HUES6 (cell line): ENCODE data around the gene ITGA11.
A peak's percentile ranks its signal among the peaks of the same experiment; 100 is the strongest.

Experiments
- H3K27ac ChIP-seq: 2 replicates; pipeline ENCODE4 v1.7.0; 2013; ENCODE audit warnings: low read depth, mild to moderate bottlenecking, low read length, inconsistent platforms
- H3K27me3 ChIP-seq: 2 replicates; pipeline ENCODE4 v1.6.1; 2013; ENCODE audit warnings: low read length; ENCODE audit not compliant: control insufficient read depth, insufficient read depth
- H3K36me3 ChIP-seq: 2 replicates; pipeline ENCODE4 v1.6.1; 2013; ENCODE audit warnings: low read length; ENCODE audit not compliant: control insufficient read depth, insufficient read depth
- H3K4me1 ChIP-seq: 2 replicates; pipeline ENCODE4 v1.6.1; 2013; ENCODE audit warnings: low read length; ENCODE audit not compliant: control insufficient read depth, insufficient read depth
- H3K4me3 ChIP-seq: 2 replicates; pipeline ENCODE4 v1.5.1; 2013; ENCODE audit warnings: low read depth, low read length
- H3K9ac ChIP-seq: one replicate; pipeline ENCODE4 v1.6.1; 2013; ENCODE audit warnings: mild to moderate bottlenecking, low read length
- H3K9me3 ChIP-seq: 2 replicates; pipeline ENCODE4 v1.6.1; 2013; ENCODE audit warnings: low read depth, low read length; ENCODE audit not compliant: control insufficient read depth, insufficient read depth

The ITGA11 gene

DNA sequence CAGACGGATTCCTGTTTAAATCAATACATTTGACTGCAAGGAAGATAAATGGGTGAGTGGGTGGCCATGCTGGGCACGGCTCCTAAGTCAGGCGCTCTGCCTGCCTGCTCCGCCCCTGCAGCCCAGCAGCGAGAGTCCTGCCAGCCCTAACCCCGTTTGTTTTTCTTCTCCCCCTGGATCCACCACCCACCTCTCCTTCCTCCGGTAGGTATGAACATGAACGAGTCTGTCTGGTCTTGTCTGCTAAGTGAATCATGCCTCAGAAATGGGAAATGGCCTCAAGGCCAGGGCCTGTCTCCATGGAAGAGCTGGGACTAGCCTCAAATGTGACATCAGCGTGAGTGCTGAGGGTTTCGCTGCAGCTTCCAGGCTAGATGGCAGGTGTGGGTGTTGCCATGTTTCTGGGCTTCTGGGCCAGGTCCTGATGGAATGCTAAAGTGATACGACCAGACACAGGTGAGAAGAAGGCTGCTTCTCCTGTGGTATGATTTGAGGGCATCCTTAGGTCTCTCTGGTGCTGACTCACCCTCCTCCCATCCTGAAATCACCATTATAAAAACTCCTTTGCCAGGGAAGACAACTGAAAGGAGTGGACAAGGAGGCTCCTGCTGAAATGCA, 160.0 kb downstream of the ITGA11 start:
- H3K27me3 ChIP-seq = no peaks in the 10 kb centered on the region
- no peaks in the 10 kb centered on the region for H3K9me3 ChIP-seq
- H3K4me3 ChIP-seq = no peak overlapping the region
- peaks cover 23% of the 10 kb centered on the region for H3K4me1 ChIP-seq
- H3K36me3 ChIP-seq = no peaks in the 10 kb centered on the region
- H3K9ac ChIP-seq = peak overlapping the region; percentile 2
- no peak overlapping the region for H3K27ac ChIP-seq

GRCh38 chr15:68268405-68268804, 163.6 kb downstream of the ITGA11 start:
- Histone ChIP-seq H3K27ac (no peak overlapping the region), H3K9me3 (no peaks in the 10 kb centered on the region), H3K27me3 (no peaks in the 10 kb centered on the region), H3K36me3 (no peaks in the 10 kb centered on the region), H3K4me1 (peaks cover 41% of the 10 kb centered on the region), H3K4me3 (no peak overlapping the region), H3K9ac (no peak overlapping the region)

DNA sequence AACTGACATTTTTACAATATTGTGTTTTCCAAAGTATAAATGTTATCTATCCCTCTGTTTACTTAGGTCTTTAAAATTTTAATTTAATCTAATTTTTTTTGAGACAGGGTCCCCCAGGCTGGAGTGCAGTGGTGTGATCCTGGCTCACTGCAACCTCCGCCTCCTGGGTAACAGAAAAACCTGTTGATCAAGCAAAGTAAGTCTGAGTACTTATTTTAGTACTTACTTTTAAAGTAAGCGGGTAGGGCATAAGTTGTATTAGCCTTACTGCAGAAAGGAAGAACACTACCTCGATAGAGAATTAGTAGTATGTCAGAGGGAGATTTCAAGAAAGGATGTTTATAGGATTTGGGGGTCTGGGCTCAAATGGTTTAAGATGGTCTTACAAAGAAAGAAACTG, 166.3 kb downstream of the ITGA11 start:
- no peak overlapping the region for H3K9ac ChIP-seq
- H3K27ac ChIP-seq = no peak overlapping the region

GRCh38 chr15:68265081-68265480, 166.9 kb downstream of the ITGA11 start:
- Histone ChIP-seq H3K36me3 (no peaks in the 10 kb centered on the region), H3K4me1 (peaks cover 36% of the 10 kb centered on the region), H3K4me3 (no peak overlapping the region), H3K9me3 (no peaks in the 10 kb centered on the region), H3K27me3 (no peaks in the 10 kb centered on the region), H3K9ac (no peak overlapping the region), H3K27ac (no peak overlapping the region)

More for the DNA sequence above, 166.3 kb downstream of the ITGA11 start:
- Histone ChIP-seq H3K4me1 (peaks cover 36% of the 10 kb centered on the region), H3K4me3 (no peak overlapping the region), H3K36me3 (no peaks in the 10 kb centered on the region), H3K27me3 (no peaks in the 10 kb centered on the region), H3K9me3 (no peaks in the 10 kb centered on the region)

DNA sequence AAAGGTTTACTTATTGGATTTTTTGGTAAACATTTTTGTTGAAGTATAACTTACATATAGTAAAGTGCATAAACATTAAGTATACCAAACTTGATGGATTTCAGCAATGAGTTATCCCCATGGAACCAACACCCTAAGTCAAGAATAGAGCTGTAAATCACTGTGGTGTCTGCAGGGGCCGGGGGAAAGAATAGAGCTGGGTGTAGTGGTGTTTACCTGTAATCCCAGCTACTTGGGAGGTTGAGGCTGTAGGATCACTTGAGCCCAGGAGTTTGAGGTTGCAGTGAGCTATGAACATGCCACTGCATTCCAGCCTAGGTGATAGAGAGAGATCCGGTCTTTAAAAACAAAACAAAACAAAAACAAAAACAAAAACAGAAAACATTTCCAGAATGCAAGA, 167.7 kb downstream of the ITGA11 start:
- Histone ChIP-seq H3K27ac (no peak overlapping the region), H3K27me3 (no peaks in the 10 kb centered on the region), H3K4me1 (peaks cover 36% of the 10 kb centered on the region), H3K9me3 (no peaks in the 10 kb centered on the region), H3K36me3 (no peaks in the 10 kb centered on the region), H3K4me3 (no peak overlapping the region), H3K9ac (no peak overlapping the region)

GRCh38 chr15:68262514-68263356, 169.2 kb downstream of the ITGA11 start:
- no peaks in the 10 kb centered on the region for H3K9me3 ChIP-seq
- H3K36me3 ChIP-seq = no peaks in the 10 kb centered on the region
- H3K27me3 ChIP-seq = no peaks in the 10 kb centered on the region
- H3K27ac ChIP-seq = peak overlapping the region; percentile 23; the same call in 1 of the 2 replicates
- H3K9ac ChIP-seq = no peak overlapping the region
- H3K4me1 ChIP-seq = peaks cover 40% of the 10 kb centered on the region
- H3K4me3 ChIP-seq = no peak overlapping the region

- H3K9ac ChIP-seq = no peak overlapping the region
- H3K36me3 ChIP-seq = no peaks in the 10 kb centered on the region
- peaks cover 45% of the 10 kb centered on the region for H3K4me1 ChIP-seq
- no peaks in the 10 kb centered on the region for H3K27me3 ChIP-seq
- H3K27ac ChIP-seq = no peak overlapping the region
- H3K9me3 ChIP-seq = no peaks in the 10 kb centered on the region
- no peak overlapping the region for H3K4me3 ChIP-seq
These were observed 170.0 kb downstream of the ITGA11 start for GRCh38 chr15:68261980-68262379.

DNA sequence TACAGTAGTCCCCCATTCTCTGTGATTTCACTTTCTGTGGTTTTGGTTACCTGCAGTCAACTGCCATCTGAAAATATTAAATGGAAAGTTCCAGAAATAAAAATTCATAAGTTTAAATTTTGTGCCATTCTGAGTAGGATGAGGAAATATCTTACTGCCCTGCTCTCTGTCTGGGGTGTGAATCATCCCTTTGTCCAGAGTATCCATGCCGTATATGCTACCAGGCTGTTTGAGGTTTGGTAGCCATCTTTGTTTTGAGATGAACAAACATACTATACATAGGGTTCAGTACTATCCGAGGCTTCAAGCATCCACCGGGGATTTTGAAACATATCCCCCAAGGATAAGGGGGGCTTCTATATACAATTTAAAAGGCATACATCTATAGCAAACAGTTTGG, 170.7 kb downstream of the ITGA11 start:
- Histone ChIP-seq H3K4me1 (peaks cover 51% of the 10 kb centered on the region), H3K36me3 (no peaks in the 10 kb centered on the region), H3K27ac (no peak overlapping the region), H3K4me3 (no peak overlapping the region), H3K9ac (no peak overlapping the region), H3K9me3 (no peaks in the 10 kb centered on the region), H3K27me3 (no peaks in the 10 kb centered on the region)

- no peaks in the 10 kb centered on the region for H3K9me3 ChIP-seq
- H3K36me3 ChIP-seq = no peaks in the 10 kb centered on the region
- no peak overlapping the region for H3K4me3 ChIP-seq
- H3K27ac ChIP-seq = no peak overlapping the region
- H3K9ac ChIP-seq = no peak overlapping the region
- peaks cover 41% of the 10 kb centered on the region for H3K4me1 ChIP-seq
- no peaks in the 10 kb centered on the region for H3K27me3 ChIP-seq
These were observed 172.1 kb downstream of the ITGA11 start for GRCh38 chr15:68259883-68260282.

- Histone ChIP-seq H3K9me3 (no peaks in the 10 kb centered on the region), H3K4me1 (peaks cover 29% of the 10 kb centered on the region), H3K27ac (no peak overlapping the region), H3K9ac (no peak overlapping the region), H3K4me3 (no peak overlapping the region), H3K27me3 (no peaks in the 10 kb centered on the region), H3K36me3 (no peaks in the 10 kb centered on the region)
These were observed 173.3 kb downstream of the ITGA11 start for GRCh38 chr15:68258692-68259091.

DNA sequence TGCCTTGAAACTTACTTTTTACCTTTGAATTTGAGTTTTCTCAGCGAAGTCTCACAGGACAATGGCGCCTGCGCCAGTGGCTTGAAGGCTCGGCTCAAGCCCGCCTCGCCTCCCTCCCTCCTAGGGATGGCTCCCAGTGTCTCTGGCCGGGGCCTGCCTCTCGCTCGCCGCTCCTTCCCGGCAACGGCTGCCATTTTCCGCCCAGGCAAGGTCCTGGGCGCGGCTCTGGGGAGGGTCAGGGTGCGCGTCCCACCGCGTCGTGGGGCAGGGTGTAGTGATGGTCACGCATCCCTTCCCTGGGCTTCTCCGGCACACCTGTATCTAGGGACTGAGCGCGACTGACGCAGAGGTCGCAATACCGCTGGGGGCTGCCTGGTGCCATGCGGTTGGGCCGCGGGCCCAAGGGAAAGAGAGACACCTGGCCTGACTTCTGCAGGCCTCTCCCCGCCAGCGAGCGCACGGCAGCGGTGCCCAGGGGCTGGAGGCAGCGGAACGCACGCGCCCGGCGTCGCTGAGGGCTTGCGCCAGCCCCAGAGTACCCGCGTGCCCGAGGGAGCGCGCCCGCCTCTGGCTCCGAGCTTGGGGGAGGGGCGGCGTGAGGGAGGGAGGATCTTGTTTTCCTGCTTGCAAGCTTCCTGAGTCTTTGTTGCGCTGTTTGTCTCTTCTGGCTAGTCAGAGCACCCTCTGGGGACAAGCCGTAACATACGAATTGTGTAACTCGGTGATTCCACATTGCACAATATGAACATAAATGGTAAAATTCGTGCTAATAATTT, 175.1 kb downstream of the ITGA11 start:
- no peaks in the 10 kb centered on the region for H3K36me3 ChIP-seq
- peak overlapping the region; percentile 94 for H3K27ac ChIP-seq
- peak overlapping the region; percentile 86 for H3K9ac ChIP-seq
- H3K4me3 ChIP-seq = peak overlapping the region; percentile 63
- peaks cover 16% of the 10 kb centered on the region for H3K4me1 ChIP-seq
- no peaks in the 10 kb centered on the region for H3K9me3 ChIP-seq
- no peaks in the 10 kb centered on the region for H3K27me3 ChIP-seq
